Muscle layer of duodenum (tissue), 2 donors: ENCODE measurements around the gene TMX2.
A peak's percentile ranks its signal among the peaks of the same experiment; 100 is the strongest.
"Not testable (repeated sequence)": the region's sequence is repeated elsewhere in the genome, so short reads cannot be mapped to it uniquely, and the experiment has no call there.

ENCODE experiments used
- H3K27ac ChIP-seq: one replicate; pipeline ENCODE4 v1.7.0; 2013; ENCODE audit warnings: mild to moderate bottlenecking, low read length
- H3K27me3 ChIP-seq: one replicate; pipeline ENCODE4 v1.7.0; 2013; ENCODE audit warnings: low read depth, mild to moderate bottlenecking, control low read depth, low read length
- H3K36me3 ChIP-seq, 2 donors: one replicate each; pipeline ENCODE4 v1.7.0; 2013; ENCODE audit warnings: low read length in 2 of 2, control low read depth in 1 of 2, mild to moderate bottlenecking in 1 of 2; ENCODE audit not compliant: insufficient read depth in 2 of 2, control insufficient read depth in 1 of 2
- H3K4me1 ChIP-seq, 2 donors: one replicate each; pipeline ENCODE4 v1.7.0; 2013; ENCODE audit warnings: low read length in 2 of 2, mild to moderate bottlenecking in 2 of 2, control low read depth in 1 of 2, moderate library complexity in 1 of 2; ENCODE audit not compliant: insufficient read depth in 2 of 2, control insufficient read depth in 1 of 2
- H3K4me3 ChIP-seq, 2 donors: one replicate each; pipeline ENCODE4 v1.7.0; 2013; ENCODE audit warnings: low read length in 2 of 2, low read depth in 1 of 2, mild to moderate bottlenecking in 1 of 2
- H3K9me3 ChIP-seq, 2 donors: one replicate each; pipeline ENCODE4 v1.7.0; 2013; ENCODE audit warnings: low read length in 2 of 2, control low read depth in 1 of 2, mild to moderate bottlenecking in 1 of 2; ENCODE audit not compliant: control insufficient read depth in 1 of 2
- donor health status: healthy.

The TMX2 gene

GRCh38 chr11:57716726-57717125, 4.3 kb downstream of the TMX2 start:
- H3K27me3 ChIP-seq, H3K27ac ChIP-seq, H3K9me3 ChIP-seq, H3K36me3 ChIP-seq, H3K4me3 ChIP-seq: not testable (repeated sequence)
- peaks cover 13 to 20% of the 10 kb centered on the region in 2 donors for H3K4me1 ChIP-seq

- Histone ChIP-seq H3K4me1 (peaks cover 0 to 2% of the 10 kb centered on the region in 2 donors), H3K4me3 (no peak overlapping the region), H3K36me3 (no peaks in the 10 kb centered on the region), H3K27me3 (no peaks in the 10 kb centered on the region), H3K27ac (no peak overlapping the region), H3K9me3 (no peaks in the 10 kb centered on the region)
Observed at GRCh38 chr11:57727185-57727584, 14.8 kb downstream of the TMX2 start.

GRCh38 chr11:57728829-57729228, 16.4 kb downstream of the TMX2 start:
- H3K27ac ChIP-seq, result no peak overlapping the region
- no peaks in the 10 kb centered on the region for H3K36me3 ChIP-seq
- no peak overlapping the region for H3K4me3 ChIP-seq
- H3K27me3 ChIP-seq, result no peaks in the 10 kb centered on the region
- H3K4me1 ChIP-seq, result peaks cover 0 to 2% of the 10 kb centered on the region in 2 donors
- no peaks in the 10 kb centered on the region for H3K9me3 ChIP-seq

- Histone ChIP-seq H3K27ac (no peak overlapping the region), H3K9me3 (no peaks in the 10 kb centered on the region), H3K4me1 (peaks cover 0 to 2% of the 10 kb centered on the region in 2 donors), H3K36me3 (no peaks in the 10 kb centered on the region), H3K27me3 (no peaks in the 10 kb centered on the region), H3K4me3 (no peak overlapping the region)
Observed at GRCh38 chr11:57729479-57729878, 17.1 kb downstream of the TMX2 start.

- Histone ChIP-seq H3K36me3 (peaks cover 4 to 7% of the 10 kb centered on the region in 2 donors), H3K4me3 (no peak overlapping the region), H3K9me3 (no peaks in the 10 kb centered on the region), H3K27me3 (no peaks in the 10 kb centered on the region), H3K27ac (no peak overlapping the region), H3K4me1 (peaks cover 0 to 2% of the 10 kb centered on the region in 2 donors)
Observed at GRCh38 chr11:57732661-57733060, 20.3 kb downstream of the TMX2 start.

GRCh38 chr11:57735619-57736298, 23.4 kb downstream of the TMX2 start:
- Histone ChIP-seq H3K9me3 (no peaks in the 10 kb centered on the region), H3K36me3 (peaks cover 11 to 26% of the 10 kb centered on the region in 2 donors), H3K4me1 (peaks cover 0 to 2% of the 10 kb centered on the region in 2 donors), H3K27ac (no peak overlapping the region), H3K4me3 (no peak overlapping the region), H3K27me3 (no peaks in the 10 kb centered on the region)

- H3K9me3 ChIP-seq, result no peaks in the 10 kb centered on the region
- H3K27ac ChIP-seq, result peak within 1 kb of the TSS; percentile 94
- peaks cover 27 to 46% of the 10 kb centered on the region in 2 donors for H3K36me3 ChIP-seq
- no peaks in the 10 kb centered on the region for H3K27me3 ChIP-seq
- H3K4me1 ChIP-seq, result peaks cover 10 to 17% of the 10 kb centered on the region in 2 donors
- H3K4me3 ChIP-seq, result peak within 1 kb of the TSS; percentile 82 to 97
Observed at GRCh38 chr11:57741132-57742086, 29.0 kb downstream of the TMX2 start, which contains the start of gene SELENOH. SELENOH (plus strand) TSS chr11:57741491; CDS start chr11:57741596, 105 bp downstream.

GRCh38 chr11:57742087-57742452, 29.7 kb downstream of the TMX2 start:
- Histone ChIP-seq H3K9me3 (no peaks in the 10 kb centered on the region), H3K36me3 (peaks cover 29 to 45% of the 10 kb centered on the region in 2 donors), H3K27me3 (no peaks in the 10 kb centered on the region), H3K4me3 (peak overlapping the region; percentile 82 to 97), H3K4me1 (peaks cover 10 to 17% of the 10 kb centered on the region in 2 donors), H3K27ac (peak overlapping the region; percentile 94)

- H3K4me3 ChIP-seq, result no peak overlapping the region
- no peak overlapping the region for H3K27ac ChIP-seq
- no peaks in the 10 kb centered on the region for H3K9me3 ChIP-seq
- peaks cover 20 to 23% of the 10 kb centered on the region in 2 donors for H3K36me3 ChIP-seq
- H3K27me3 ChIP-seq, result no peaks in the 10 kb centered on the region
- H3K4me1 ChIP-seq, result peaks cover 10 to 17% of the 10 kb centered on the region in 2 donors
Observed at GRCh38 chr11:57744357-57744756, 32.0 kb downstream of the TMX2 start.

GRCh38 chr11:57745206-57745605, 32.8 kb downstream of the TMX2 start:
- H3K27ac ChIP-seq, result no peak overlapping the region
- peaks cover 19 to 20% of the 10 kb centered on the region in 2 donors for H3K36me3 ChIP-seq
- H3K9me3 ChIP-seq, result no peaks in the 10 kb centered on the region
- H3K27me3 ChIP-seq, result no peaks in the 10 kb centered on the region
- no peak overlapping the region for H3K4me3 ChIP-seq
- H3K4me1 ChIP-seq, result peaks cover 10 to 17% of the 10 kb centered on the region in 2 donors

- no peaks in the 10 kb centered on the region for H3K9me3 ChIP-seq
- no peak overlapping the region for H3K27ac ChIP-seq
- peaks cover 10 to 17% of the 10 kb centered on the region in 2 donors for H3K4me1 ChIP-seq
- H3K36me3 ChIP-seq, result peaks cover 19 to 20% of the 10 kb centered on the region in 2 donors
- no peaks in the 10 kb centered on the region for H3K27me3 ChIP-seq
- no peak overlapping the region for H3K4me3 ChIP-seq
Observed at GRCh38 chr11:57746920-57747319, 34.5 kb downstream of the TMX2 start.
